HFF-Myc (cell line): ENCODE results near the gene VAMP8.
"Not testable (repeated sequence)": the region's sequence is repeated elsewhere in the genome, so short reads cannot be mapped to it uniquely, and the experiment has no call there.

Experiments used
- DNase-seq: peaks from one replicate; pipeline ENCODE4 v3.0.0-alpha.2; 2011; ENCODE audit warnings: low read depth; ENCODE audit errors: extremely low read depth
- H3K4me3 ChIP-seq: replicated peaks from 2 replicates; pipeline ENCODE4 v1.5.1; 2011; ENCODE audit warnings: low read depth, mild to moderate bottlenecking, control low read depth, low read length
- TF ChIP-seq, protein P1 (sequence below): IDR thresholded peaks from 2 replicates; pipeline ENCODE4 v1.5.1; 2012; ENCODE audit warnings: mild to moderate bottlenecking, low read depth, low read length, control low read depth; ENCODE audit errors: missing control alignments

The VAMP8 gene

GRCh38 chr2:85541262-85541661 lies 36.1 kb upstream of the VAMP8 start:
- TF ChIP-seq, protein P1, sequence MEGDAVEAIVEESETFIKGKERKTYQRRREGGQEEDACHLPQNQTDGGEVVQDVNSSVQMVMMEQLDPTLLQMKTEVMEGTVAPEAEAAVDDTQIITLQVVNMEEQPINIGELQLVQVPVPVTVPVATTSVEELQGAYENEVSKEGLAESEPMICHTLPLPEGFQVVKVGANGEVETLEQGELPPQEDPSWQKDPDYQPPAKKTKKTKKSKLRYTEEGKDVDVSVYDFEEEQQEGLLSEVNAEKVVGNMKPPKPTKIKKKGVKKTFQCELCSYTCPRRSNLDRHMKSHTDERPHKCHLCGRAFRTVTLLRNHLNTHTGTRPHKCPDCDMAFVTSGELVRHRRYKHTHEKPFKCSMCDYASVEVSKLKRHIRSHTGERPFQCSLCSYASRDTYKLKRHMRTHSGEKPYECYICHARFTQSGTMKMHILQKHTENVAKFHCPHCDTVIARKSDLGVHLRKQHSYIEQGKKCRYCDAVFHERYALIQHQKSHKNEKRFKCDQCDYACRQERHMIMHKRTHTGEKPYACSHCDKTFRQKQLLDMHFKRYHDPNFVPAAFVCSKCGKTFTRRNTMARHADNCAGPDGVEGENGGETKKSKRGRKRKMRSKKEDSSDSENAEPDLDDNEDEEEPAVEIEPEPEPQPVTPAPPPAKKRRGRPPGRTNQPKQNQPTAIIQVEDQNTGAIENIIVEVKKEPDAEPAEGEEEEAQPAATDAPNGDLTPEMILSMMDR, result no peak
- peak overlapping the region; percentile 96 for H3K4me3 ChIP-seq
- DNase-seq, result no peak

- TF ChIP-seq, protein P1, result no peak
- no peak for DNase-seq
Measured at GRCh38 chr2:85541753-85542457, 35.5 kb upstream of the VAMP8 start.

GRCh38 chr2:85542777-85543176 lies 34.6 kb upstream of the VAMP8 start:
- TF ChIP-seq, protein P1, result no peak
- DNase-seq, result no peak
- peak overlapping the region; percentile 96 for H3K4me3 ChIP-seq

More at GRCh38 chr2:85541753-85542457, 35.5 kb upstream of the VAMP8 start:
- H3K4me3 ChIP-seq, result peak overlapping the region; percentile 96

- H3K4me3 ChIP-seq, DNase-seq: not testable (repeated sequence)
Measured at GRCh38 chr2:85544254-85544691, 33.1 kb upstream of the VAMP8 start.

- DNase-seq, H3K4me3 ChIP-seq: not testable (repeated sequence)
Measured at GRCh38 chr2:85544915-85545779, 32.2 kb upstream of the VAMP8 start.

- DNase-seq, result no peak
- H3K4me3 ChIP-seq, result no peak overlapping the region
- TF ChIP-seq, protein P1, result no peak
Measured at GRCh38 chr2:85545780-85546240, 31.6 kb upstream of the VAMP8 start.

DNA sequence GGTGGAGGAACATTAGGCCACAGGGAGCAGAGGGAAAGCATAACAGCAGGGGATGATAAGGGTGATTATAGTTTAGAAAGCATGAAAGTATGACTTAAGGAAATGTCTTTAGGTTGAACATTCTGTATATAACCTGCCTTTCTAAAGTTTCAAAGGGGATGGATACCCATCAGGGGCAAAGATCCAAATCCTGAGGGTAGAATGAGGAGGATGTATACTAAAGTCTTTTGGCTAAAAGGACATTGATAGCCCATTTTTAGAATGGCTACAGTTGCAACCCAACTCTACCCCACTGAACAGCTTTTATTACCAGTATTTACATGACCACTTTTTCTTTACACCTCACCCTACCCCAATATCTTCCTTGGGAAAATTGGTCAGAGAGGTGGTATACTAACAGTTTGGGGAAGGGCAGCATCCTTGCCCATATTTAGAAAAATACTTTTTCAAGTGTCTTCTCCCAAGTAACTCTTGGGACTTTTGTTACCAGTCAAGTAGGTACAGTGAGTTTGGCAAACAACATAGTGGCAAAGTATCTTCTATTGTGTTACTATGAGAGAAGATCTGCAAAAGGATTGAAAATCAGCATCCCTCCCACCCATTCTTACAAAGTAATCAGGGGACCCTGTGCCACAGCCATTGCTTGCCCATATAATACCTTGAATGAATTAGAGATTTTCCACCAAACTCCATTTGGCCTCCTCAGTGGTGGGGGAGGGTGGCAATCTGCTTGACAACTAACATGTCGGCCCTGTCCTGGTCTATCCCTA lies 30.1 kb upstream of the VAMP8 start:
- TF ChIP-seq, protein P1, result no peak
- DNase-seq, result no peak
- no peak overlapping the region for H3K4me3 ChIP-seq
